ENCODE measurements around the gene TAS1R2.

TAS1R2 gene

DNA sequence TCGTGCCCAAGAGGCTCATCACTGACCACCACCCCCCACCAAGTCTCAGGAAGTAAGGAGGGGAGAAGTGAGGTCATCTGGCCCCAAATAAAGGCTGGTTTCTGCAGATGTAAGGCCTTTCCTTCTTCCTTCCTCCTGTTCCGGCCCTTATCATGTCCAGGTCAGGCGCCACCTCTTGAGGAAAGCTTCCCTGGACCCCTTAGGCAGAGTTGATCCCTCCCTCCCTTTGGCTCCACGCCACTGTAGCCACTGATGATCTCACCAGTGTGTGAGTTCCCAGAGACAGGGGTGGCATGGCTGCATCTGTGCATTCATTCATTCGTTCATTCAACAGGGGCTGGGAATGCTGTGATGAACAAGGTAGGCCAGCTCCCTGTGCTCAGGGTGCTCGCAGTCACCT is 59.2 kb downstream of the TAS1R2 start:
- Histone ChIP-seq H3K27ac (no peak overlapping the region), H3K36me3 (no peaks in the 10 kb centered on the region), H3K4me1 (ENCODE audit: control insufficient read depth in 1 of 2, insufficient read depth in 1 of 2, low read depth in 1 of 2, low read length in 1 of 2) (no peaks in the 10 kb centered on the region), H3K4me3 (ENCODE audit: low read depth in 1 of 2, low read length in 1 of 2) (no peak overlapping the region), H3K9me3 (no peaks in the 10 kb centered on the region), H3K27me3 (peaks cover 11% of the 10 kb centered on the region)
- TF ChIP-seq, protein P1, sequence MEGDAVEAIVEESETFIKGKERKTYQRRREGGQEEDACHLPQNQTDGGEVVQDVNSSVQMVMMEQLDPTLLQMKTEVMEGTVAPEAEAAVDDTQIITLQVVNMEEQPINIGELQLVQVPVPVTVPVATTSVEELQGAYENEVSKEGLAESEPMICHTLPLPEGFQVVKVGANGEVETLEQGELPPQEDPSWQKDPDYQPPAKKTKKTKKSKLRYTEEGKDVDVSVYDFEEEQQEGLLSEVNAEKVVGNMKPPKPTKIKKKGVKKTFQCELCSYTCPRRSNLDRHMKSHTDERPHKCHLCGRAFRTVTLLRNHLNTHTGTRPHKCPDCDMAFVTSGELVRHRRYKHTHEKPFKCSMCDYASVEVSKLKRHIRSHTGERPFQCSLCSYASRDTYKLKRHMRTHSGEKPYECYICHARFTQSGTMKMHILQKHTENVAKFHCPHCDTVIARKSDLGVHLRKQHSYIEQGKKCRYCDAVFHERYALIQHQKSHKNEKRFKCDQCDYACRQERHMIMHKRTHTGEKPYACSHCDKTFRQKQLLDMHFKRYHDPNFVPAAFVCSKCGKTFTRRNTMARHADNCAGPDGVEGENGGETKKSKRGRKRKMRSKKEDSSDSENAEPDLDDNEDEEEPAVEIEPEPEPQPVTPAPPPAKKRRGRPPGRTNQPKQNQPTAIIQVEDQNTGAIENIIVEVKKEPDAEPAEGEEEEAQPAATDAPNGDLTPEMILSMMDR (IDR thresholded peaks at IDR 0.05): no peak

GRCh38 chr1:18799454-18799853 is 60.0 kb downstream of the TAS1R2 start:
- H3K4me1 ChIP-seq (ENCODE audit: control insufficient read depth in 1 of 2, insufficient read depth in 1 of 2, low read depth in 1 of 2, low read length in 1 of 2): no peaks in the 10 kb centered on the region

DNA sequence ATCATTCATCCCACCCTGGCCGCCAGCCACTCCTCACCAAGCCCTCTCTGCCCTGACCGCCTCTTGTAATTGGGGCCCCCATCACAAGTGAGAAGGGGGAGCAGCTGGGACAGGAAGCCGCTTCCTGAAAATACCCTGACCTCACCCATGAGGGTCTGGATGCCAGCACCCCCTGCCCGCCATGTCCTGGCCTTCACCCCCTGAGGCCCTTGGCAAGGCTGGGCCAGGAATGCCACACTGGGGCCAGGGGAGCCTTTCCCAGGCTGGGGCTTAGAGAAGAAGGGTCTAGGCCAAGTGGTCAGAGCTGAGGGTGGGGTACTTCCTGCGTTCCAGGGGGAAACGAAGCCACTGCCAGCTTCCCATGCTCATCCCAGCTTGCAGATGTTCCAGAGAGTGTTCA is 60.5 kb downstream of the TAS1R2 start:
- Histone ChIP-seq H3K4me3 (ENCODE audit: low read depth in 1 of 2, low read length in 1 of 2) (no peak overlapping the region), H3K27me3 (peaks cover 5% of the 10 kb centered on the region), H3K27ac (no peak overlapping the region), H3K4me1 (ENCODE audit: control insufficient read depth in 1 of 2, insufficient read depth in 1 of 2, low read depth in 1 of 2, low read length in 1 of 2) (no peaks in the 10 kb centered on the region), H3K9me3 (no peaks in the 10 kb centered on the region), H3K36me3 (no peaks in the 10 kb centered on the region)
- TF ChIP-seq, protein P1 (IDR thresholded peaks at IDR 0.05): no peak

More at GRCh38 chr1:18799454-18799853, 60.0 kb downstream of the TAS1R2 start:
- Histone ChIP-seq H3K4me3 (ENCODE audit: low read depth in 1 of 2, low read length in 1 of 2) (no peak overlapping the region), H3K27me3 (peaks cover 5% of the 10 kb centered on the region), H3K27ac (no peak overlapping the region), H3K9me3 (no peaks in the 10 kb centered on the region), H3K36me3 (no peaks in the 10 kb centered on the region)
- TF ChIP-seq, protein P1 (IDR thresholded peaks at IDR 0.05): no peak

GRCh38 chr1:18798533-18798932 is 60.9 kb downstream of the TAS1R2 start:
- Histone ChIP-seq H3K27ac (no peak overlapping the region), H3K36me3 (no peaks in the 10 kb centered on the region), H3K27me3 (peaks cover 5% of the 10 kb centered on the region), H3K4me1 (ENCODE audit: control insufficient read depth in 1 of 2, insufficient read depth in 1 of 2, low read depth in 1 of 2, low read length in 1 of 2) (no peaks in the 10 kb centered on the region), H3K4me3 (ENCODE audit: low read depth in 1 of 2, low read length in 1 of 2) (no peak overlapping the region), H3K9me3 (no peaks in the 10 kb centered on the region)
- TF ChIP-seq, protein P1 (IDR thresholded peaks at IDR 0.05): no peak

GRCh38 chr1:18796950-18797349 is 62.5 kb downstream of the TAS1R2 start:
- Histone ChIP-seq H3K9me3 (no peaks in the 10 kb centered on the region), H3K4me3 (ENCODE audit: low read depth in 1 of 2, low read length in 1 of 2) (no peak overlapping the region), H3K4me1 (ENCODE audit: control insufficient read depth in 1 of 2, insufficient read depth in 1 of 2, low read depth in 1 of 2, low read length in 1 of 2) (no peaks in the 10 kb centered on the region), H3K27ac (no peak overlapping the region), H3K36me3 (no peaks in the 10 kb centered on the region), H3K27me3 (no peaks in the 10 kb centered on the region)
- TF ChIP-seq, protein P1 (IDR thresholded peaks at IDR 0.05): no peak
